Activated CD4-positive, alpha-beta T cell treated with anti-CD3 and anti-CD28 coated beads, Interleukin-2, Interleukin-6, amounts not matched to agents 100 ng/mL and 50 ng/mL, durations not matched to agents 16 hours and 8 hours (primary cell): ENCODE results near the gene DMC1.

Experiments used
- DNase-seq: peaks from one replicate; pipeline ENCODE4 v3.0.0-alpha.2; 2020

The DMC1 gene

GRCh38 chr22:38566726-38567504, 3.1 kb downstream of the DMC1 start:
- DNase-seq, result no peak

DNA sequence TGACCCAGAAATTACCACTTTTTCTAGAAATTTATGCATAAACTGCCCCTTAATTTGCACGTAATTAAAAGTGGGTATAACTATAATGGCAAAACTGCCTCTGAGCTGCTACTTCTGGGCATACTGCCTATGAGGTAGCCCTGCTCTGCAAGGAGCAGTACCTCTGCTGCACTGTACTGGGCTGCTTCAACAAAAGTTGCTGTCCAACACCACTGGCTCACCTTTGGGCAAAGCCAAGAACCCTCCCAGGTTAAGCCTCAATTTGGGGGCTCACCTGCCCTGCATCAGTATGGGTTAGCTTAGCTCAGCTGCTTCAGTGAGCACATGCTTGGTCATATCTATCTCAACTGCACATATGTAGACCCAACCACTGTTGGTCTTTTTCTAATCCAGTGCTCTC, 4.5 kb downstream of the DMC1 start:
- DNase-seq, result no peak

DNA sequence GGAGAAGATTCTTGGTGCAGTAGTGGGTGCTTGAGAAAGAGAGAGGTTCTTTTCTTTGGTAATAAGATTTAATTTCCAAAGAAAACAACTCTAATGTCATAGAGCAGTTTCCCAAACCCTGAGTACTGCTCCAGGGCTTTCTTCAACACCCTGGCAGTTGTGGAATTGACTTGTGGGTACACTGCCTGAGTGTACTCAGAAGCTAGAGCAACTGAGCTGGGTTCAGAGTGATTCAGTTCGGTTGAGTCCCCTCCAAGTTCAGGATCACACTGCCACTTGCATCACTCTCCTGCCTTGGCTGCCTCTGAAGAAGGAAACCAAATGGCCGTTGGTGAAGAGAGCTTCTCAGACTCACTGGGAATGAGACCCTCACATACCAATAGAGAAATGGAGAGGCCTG, 5.3 kb downstream of the DMC1 start:
- no peak for DNase-seq

GRCh38 chr22:38554281-38554680, 15.7 kb downstream of the DMC1 start:
- DNase-seq, result no peak

DNA sequence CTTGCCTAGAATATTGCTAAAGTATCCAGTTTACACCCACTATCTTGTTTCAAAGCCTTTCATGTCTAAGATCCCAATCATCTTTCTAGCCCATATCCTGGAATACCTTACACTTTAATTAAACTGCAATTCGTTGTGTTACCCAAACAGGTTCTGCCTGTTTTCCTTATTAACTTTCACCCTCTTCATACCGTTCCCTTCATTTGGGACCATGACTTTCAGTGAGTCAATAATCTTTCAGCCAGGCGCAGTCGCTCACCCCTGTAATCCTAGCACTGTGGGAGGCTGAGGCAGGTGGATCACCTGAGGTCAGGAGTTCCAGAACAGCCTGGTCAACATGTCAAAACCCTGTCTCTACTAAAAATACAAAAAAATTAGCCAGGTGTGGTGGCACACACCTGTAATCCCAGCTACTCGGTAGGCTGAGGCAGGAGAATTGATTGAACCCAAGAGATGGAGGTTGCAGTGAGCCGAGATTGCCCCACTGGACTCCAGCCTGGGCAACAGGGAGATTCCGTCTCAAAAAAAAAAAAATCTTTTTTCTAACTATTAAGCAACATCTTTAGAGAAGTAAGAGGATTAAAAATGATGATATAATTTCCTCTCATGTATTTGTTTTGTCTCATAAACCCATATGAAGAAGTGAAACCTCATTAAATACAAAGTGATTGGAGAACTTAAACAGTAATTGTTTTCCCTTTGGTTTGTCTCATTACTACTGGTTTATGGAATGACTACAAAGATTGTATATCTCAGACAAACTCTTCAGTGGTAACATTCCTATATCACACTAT, 20.7 kb downstream of the DMC1 start:
- no peak for DNase-seq

DNA sequence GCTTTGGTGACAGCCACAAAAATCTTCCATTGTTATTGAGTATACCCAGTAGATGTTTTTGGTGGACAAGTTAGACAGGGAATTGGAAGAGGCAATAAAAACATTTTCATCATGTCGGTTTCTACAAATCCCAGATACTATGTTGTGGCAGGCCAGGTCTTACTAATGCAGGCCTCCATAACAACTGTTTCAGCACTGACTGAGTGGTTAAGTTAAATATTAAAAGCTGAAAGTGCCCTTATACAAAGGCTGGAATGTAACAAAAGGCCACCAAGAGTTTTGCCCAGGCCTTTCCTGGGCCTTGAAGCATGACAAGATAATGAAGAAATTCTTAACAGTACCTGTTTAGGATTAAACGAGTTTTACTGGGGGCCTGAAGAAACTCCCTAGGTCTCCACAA, 29.3 kb downstream of the DMC1 start:
- no peak for DNase-seq

GRCh38 chr22:38531251-38531938, 38.6 kb downstream of the DMC1 start:
- no peak for DNase-seq

GRCh38 chr22:38524429-38524828, 45.6 kb downstream of the DMC1 start:
- DNase-seq, result no peak

GRCh38 chr22:38523479-38523878, 46.5 kb downstream of the DMC1 start:
- DNase-seq, result no peak

DNA sequence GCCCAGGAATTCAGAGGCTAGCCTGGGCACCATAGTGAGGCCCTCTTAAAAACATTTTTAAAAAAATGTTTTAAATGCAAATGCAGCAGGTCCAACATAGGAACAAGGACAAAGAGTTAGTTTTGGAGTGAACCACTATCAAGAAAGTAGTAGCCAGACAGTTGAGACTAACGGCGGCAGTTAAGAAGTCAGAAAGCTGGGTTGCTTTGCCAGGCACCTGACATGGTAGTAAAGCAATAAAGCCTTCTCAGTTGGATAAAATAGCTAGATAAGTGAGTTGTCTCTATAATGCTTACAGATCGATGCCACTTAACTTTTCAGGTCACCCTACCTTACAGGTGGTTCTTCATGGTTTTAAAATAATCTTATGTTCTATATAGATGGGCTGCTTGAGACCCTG, 47.0 kb downstream of the DMC1 start:
- DNase-seq, result no peak

DNA sequence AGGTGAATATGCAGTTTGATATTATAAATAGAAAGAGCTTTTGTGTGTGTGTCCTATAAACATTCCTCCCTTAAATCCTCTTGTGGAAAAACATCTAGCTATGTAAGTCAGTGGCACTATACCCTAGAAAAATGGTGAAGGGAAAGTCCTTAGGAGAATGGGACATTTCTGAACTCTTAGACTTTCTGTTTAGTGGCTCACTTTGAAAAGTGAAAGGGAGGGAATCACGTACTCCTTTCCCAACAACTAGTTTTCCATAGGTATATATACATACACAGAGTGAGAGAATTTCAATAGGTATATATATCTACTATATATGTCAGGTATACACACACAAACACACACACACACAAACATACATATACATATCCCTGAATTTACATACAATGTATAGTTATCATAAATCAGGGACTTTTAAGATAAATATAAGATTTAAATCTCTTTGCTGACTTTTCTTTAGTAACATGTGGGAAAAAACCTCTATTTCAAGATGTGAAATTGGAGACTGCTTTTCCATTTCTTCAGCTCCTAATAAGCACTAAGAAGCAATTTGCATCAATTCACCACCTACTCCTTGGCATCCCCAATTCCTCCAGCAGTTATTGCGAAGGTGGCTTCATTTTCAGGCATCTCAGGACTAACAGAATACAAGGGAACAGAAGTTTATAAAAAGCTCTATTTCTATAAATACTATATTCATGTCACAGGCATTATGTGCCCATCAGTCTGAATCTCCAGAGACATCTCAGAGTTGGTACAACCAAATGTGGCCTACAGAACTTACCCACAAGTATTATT, 50.3 kb downstream of the DMC1 start:
- DNase-seq, result no peak

- DNase-seq, result no peak
Observed at GRCh38 chr22:38518620-38519019, 51.4 kb downstream of the DMC1 start.

DNA sequence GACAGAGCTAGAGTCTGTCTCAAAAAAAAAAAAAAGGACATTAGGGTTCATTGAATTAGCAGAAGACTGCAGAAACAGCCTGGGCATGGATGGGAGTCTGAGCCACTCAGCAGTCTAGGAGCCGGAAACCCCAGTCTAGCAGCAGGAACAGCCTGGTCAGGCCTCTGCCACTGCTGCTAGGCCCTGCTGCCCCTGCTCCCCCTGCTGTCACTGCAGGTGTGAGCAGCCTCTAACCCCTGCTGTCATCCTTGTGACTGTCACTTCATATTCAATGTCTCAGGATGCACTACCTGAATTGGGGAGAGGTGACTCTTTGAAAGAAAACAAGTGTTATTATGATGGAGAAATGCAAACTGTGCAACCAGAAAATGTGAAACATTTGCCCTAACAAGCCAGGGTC, 56.9 kb downstream of the DMC1 start:
- DNase-seq, result no peak

GRCh38 chr22:38510416-38510970, 59.5 kb downstream of the DMC1 start:
- no peak for DNase-seq

GRCh38 chr22:38506118-38506962, 63.6 kb downstream of the DMC1 start, which contains the start of gene DDX17:
TSS of gene DDX17 (minus strand) at chr22:38506311.
- peak; percentile 94 for DNase-seq

DNA sequence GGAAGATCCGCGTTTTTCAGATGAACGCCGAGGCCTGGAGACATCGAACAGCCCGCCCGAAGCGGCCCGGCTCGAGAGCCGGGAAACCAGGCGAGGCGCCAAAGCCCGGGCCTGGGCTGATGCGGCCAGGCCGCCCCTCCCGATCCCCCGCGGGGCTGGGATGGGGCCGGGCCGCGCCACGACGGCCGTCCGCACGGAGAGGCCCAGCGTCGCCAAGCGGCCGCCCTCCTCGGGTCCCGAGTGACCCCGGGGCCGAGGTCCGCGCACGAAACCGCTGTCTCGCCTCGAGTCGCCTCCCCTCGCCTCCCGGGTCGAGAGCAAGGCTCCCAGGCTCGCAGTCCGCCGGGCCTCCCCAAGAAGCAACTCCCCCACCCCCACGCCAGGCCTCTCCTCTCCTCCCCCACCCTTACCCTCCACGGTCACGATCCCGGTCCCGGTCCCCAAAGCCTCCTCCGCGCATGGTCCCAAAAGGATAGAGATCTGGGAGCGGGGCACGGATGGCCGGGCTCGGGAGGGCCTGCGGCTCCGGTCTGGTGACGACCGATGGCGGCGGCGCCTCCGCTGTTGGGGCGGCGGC, 64.4 kb downstream of the DMC1 start:
- peak; percentile 58 for DNase-seq

GRCh38 chr22:38504731-38505540, 65.0 kb downstream of the DMC1 start:
- DNase-seq, result peak; percentile 74

GRCh38 chr22:38503021-38503420, 67.0 kb downstream of the DMC1 start:
- DNase-seq, result no peak

GRCh38 chr22:38501797-38502672, 67.9 kb downstream of the DMC1 start:
- no peak for DNase-seq
